HG02763 (cell line): ENCODE data around the gene CXCL1.

Experiments used
- ATAC-seq: cut with Tn5 transposase; IDR thresholded peaks from one replicate; pipeline ENCODE4 v1.9.1; 2021; ENCODE audit warnings: mild to moderate bottlenecking, moderate library complexity; ENCODE audit not compliant: unreplicated experiment

The CXCL1 gene

DNA sequence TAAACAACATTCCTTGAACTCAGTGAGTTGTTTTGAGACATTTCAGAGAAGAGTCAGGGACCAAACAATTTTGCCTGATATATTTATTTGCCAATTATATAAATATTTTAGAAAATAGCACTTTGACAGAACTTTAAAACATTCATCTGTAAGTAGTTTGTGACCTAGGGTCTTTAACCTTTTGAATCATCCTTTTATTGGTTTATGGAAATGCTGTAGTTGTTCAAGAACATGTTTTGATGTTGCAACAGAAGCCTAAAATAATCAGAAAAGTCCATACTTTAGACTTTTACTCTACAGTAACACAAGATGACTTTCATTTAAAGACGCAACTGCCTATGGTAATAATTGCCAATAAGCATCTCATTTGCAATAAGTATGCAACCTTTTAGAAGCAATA is 43.0 kb downstream of the CXCL1 start:
- ATAC-seq = no peak

DNA sequence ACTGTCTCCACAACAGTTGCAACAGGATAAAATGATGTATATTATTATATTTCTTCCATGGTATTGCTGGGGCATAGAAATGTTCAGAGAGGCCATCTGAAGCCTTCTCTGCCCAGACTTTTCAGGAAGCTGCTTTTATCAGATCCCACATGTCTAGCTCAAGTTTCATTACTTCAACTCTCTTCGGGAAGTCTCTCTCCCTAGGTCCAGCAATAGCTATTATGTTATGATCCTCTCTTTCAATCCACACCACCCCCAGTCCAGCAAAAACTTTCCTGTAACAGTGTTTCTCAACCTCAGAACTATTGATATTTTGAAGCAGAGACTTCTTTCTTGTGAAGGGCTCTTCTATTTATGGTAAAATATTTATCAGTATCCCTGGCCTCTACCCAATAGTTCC is 44.9 kb downstream of the CXCL1 start:
- no peak for ATAC-seq

DNA sequence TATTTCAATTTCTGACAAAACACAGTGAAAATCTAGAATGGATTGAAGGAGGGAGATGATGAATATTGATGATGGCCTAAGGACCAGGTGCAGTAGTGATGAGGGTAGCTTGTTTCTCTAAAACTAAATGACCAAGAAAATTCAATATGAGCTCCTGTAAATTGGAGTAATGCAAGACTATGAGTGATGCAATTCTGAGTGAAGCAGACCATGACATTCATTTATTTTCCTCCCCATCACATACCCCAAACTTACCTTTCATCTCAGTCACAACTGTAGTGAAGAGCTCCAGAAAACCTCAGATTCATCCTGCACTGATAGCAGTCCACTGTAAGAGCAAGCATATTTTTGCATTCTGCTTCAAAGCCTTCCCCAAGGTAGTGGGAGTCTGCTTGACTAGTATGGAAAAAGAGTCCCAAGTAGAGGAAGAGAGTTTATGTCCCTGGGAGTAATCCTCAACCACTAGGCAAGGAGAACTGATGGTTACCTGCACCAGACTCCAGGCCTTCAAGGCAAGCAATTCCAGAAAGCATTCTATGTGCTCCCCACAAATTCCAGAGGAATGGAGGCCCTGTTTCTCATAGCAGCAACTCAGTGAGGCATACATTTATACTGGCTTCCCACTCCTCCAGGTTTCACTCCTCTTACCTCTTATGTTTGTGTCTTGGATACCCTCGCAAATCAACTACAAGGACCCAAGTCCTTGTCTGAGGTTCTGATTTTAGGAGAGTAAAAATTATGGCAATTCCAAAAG is 47.2 kb downstream of the CXCL1 start:
- ATAC-seq = no peak

DNA sequence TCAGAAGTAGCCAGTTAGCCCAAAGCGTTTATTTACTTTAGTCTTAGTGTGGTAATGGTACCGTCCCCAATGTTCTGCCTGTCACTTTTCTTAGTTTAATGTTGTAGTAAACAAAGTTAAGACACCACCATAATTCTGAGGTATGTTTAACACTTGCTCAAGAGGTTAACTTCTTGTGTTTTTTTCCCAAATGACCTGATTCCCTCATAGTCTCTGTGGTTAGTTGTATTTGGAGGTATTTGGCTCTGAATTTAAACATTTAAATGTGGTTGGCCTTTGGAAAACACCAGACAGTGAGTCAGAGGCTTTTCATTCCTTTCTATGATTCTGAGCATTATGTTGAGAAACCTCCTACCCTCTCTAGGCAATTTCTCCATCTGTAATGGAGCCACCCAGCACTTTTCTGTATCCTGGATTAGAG is 47.9 kb downstream of the CXCL1 start:
- ATAC-seq = no peak

DNA sequence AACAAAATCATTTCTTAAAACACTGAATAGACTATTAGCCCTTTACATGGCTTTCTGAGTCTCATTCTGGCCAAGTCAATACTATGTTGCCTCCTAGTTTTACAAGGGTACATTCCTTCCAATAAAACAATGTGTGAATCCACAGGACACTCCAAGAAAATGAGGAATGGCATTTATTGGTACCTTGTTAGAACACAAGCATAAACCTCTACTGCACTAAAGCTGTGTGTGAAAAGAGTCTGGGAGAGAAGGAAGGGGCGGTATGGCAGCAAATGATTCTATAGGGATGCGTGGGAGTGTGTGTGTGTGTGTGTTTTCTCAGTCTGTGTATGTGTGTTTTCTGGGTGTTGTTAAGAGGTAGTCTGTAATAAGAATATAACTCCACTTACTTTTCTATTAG is 48.9 kb downstream of the CXCL1 start:
- no peak for ATAC-seq

DNA sequence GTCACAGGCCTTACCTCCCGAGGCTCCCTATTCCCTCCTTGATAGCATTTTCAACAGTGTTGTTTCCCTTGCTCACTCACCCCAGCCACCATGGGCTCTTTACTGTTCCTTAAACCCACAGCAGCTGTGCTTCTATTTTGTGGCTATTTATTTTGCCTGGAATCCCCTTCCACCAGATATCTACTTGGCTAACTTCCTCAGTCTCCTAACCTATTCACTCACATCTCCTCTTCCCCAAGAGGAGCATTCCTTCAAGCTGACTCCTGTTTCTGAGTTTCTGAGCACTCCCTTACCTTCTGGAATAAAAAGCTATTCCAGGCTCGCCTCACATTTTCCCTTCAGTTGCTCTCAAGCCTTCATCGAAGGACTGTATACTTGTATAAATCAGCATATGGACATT is 50.5 kb downstream of the CXCL1 start:
- no peak for ATAC-seq
